ENCODE data around the gene TMOD1.
"Not testable (repeated sequence)": the region's sequence is repeated elsewhere in the genome, so short reads cannot be mapped to it uniquely, and the experiment has no call there.

Gene TMOD1

GRCh38 chr9:97565262-97565661, 63.8 kb downstream of the TMOD1 start:
- DNase-seq (ENCODE audit: low read depth), result no peak

- DNase-seq (ENCODE audit: low read depth), result no peak
These were observed 65.9 kb downstream of the TMOD1 start for GRCh38 chr9:97567182-97567893.

DNA sequence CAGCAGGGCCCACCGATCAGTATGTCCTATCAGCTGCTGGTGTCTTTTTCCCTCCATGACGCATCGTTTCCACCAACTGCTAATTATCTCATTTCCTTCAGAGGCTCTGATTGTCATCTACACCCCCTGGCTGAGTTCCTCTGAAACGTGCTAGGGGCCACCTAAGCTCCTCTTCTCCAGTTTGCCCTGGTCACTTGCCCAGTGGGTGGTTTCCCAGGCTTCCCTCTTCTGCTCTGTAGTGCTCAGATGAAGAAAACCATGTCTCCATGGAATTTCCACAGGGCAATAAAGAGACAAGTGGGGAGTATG, 66.4 kb downstream of the TMOD1 start:
- no peak for DNase-seq (ENCODE audit: low read depth)

- no peak for DNase-seq (ENCODE audit: low read depth)
These were observed 67.2 kb downstream of the TMOD1 start for GRCh38 chr9:97568461-97569275.

- DNase-seq (ENCODE audit: low read depth), result no peak
These were observed 69.4 kb downstream of the TMOD1 start for GRCh38 chr9:97570899-97571298.

DNA sequence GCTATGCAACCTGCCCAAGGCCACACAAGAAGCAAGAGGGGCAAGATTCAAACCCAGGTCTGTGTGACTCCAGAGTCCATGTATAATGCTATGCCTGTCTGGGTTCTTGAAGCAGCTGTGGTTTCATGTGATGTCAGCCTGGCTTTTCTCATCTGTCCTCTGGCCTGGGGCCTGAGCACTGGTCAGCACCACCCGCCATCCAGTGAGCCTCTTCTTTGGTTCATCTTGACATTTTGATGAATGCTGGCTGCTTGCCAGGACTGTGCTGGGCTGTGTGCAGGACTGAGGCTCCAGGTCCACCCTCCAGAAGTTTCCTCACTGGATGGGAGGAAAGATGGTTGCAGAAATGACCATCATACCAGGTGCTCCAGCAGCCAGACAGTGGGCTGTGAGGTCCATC, 70.2 kb downstream of the TMOD1 start:
- DNase-seq (ENCODE audit: low read depth), result no peak

- no peak for DNase-seq (ENCODE audit: low read depth)
These were observed 70.9 kb downstream of the TMOD1 start for GRCh38 chr9:97572196-97572891.

GRCh38 chr9:97572892-97573365, 71.5 kb downstream of the TMOD1 start:
- DNase-seq (ENCODE audit: low read depth), result no peak

- no peak for DNase-seq (ENCODE audit: low read depth)
These were observed 72.1 kb downstream of the TMOD1 start for GRCh38 chr9:97573482-97574073.

DNA sequence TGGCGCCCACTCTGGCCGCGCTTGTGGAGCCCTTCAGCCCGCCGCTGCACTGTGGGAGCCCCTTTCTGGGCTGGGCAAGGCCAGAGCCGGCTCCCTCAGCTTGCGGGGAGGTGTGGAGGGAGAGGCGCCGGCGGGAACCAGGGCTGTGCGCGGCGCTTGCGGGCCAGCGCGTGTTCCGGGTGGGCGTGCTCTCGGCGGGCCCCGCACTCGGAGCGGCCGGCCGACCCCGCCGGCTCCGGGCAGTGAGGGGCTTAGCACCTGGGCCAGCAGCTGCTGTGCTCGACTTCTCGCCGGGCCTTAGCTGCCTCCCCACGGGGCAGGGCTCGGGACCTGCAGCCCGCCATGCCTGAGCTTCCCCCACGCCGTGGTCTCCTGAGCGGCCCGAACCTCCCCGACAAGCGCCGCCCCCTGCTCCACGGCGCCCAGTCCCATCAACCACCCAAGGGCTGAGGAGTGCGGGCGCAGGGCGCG, 72.7 kb downstream of the TMOD1 start:
- not testable (repeated sequence) for DNase-seq (ENCODE audit: low read depth)

DNA sequence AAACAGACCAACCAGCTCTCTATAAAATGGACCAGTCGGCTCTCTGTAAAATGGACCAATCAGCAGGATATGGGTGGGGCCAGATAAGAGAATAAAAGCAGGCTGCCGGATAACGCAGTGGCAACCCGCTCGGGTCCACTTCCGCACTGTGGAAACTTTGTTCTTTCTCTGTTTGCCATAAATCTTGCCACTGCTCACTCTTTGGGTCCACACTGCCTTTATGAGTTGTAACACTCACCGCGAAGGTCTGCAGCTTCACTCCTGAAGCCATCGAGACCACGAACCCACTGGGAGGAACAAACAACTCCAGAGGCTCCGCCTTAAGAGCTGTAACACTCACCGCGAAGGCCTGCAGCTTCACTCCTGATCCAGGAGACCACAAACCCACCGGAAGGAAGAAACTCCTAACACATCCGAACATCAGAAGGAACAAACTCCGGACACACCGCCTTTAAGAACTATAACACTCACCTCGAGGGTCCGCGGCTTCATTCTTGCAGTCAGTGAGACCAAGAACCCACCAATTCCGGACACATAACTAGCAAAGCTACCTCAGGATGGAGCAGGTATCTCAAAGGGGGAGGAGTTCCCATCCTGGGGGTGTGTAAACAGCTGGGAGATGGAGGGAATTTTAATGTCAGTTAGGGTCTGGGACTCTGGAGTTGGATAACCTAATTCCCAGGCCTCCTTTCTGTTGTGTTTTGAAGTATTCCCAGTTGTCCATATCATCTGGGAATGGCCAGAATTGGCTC, 73.6 kb downstream of the TMOD1 start:
- DNase-seq (ENCODE audit: low read depth), result not testable (repeated sequence)

GRCh38 chr9:97575673-97576200, 74.3 kb downstream of the TMOD1 start:
- DNase-seq (ENCODE audit: low read depth), result no peak

GRCh38 chr9:97577051-97577450, 75.6 kb downstream of the TMOD1 start:
- no peak for DNase-seq (ENCODE audit: low read depth)

DNA sequence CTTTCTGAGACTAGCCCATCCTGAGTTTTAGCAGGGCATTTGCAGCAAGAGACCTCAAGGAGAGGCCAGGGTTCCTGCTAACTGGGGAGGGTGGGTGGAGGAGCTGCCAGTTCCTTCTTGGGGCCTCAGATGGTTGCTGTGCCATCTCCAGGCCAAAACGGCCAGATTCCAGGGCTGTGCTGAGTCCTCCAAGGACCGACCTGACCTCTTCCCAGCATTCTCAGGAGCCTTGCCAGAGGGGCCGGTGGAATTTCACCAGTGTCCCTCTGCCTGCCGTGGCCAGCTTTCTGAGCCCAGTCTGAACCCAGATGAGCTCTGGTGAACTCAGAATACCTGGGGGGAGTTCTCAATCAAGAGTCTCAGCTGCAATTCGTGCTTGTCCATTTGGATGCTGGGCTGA, 77.4 kb downstream of the TMOD1 start:
- no peak for DNase-seq (ENCODE audit: low read depth)

DNA sequence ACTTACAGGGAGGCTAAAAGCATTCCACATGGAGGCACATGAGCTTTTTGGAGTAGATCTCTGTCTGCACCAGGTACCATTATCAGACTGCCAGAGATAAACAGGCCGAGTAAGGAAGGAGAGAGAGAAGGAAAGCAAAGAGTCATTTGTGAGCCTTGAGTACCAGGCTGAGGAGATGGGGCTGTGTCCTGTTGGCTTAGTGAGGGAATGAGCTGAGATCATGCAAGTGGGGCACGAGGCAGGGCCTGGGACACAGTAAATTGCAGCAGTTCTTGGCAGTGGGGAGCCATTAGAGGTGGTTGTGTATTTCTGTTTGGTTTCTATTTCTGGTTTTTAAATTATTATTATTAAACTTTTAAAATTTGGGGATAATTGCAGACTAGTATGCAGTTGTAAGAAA, 78.4 kb downstream of the TMOD1 start:
- DNase-seq (ENCODE audit: low read depth), result no peak

DNA sequence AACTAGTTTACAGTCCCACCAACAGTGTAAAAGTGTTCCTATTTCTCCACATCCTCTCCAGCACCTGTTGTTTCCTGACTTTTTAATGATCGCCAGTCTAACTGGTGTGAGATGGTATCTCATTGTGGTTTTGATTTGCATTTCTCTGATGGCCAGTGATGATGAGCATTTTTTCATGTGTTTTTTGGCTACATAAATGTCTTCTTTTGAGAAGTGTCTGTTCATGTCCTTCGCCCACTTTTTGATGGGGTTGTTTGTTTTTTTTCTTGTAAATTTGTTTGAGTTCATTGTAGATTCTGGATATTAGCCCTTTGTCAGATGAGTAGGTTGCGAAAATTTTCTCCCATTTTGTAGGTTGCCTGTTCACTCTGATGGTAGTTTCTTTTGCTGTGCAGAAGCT, 80.1 kb downstream of the TMOD1 start:
- DNase-seq (ENCODE audit: low read depth), result not testable (repeated sequence)

DNA sequence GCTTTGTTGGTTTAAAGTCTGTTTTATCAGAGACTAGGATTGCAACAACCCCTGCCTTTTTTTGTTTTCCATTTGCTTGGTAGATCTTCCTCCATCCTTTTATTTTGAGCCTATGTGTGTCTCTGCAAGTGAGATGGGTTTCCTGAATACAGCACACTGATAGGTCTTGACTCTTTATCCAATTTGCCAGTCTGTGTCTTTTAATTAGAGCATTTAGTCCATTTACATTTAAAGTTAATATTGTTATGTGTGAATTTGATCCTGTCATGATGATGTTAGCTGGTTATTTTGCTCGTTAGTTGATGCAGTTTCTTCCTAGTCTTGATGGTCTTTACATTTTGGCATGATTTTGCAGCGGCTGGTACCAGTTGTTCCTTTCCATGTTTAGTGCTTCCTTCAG, 83.3 kb downstream of the TMOD1 start:
- DNase-seq (ENCODE audit: low read depth), result not testable (repeated sequence)

DNA sequence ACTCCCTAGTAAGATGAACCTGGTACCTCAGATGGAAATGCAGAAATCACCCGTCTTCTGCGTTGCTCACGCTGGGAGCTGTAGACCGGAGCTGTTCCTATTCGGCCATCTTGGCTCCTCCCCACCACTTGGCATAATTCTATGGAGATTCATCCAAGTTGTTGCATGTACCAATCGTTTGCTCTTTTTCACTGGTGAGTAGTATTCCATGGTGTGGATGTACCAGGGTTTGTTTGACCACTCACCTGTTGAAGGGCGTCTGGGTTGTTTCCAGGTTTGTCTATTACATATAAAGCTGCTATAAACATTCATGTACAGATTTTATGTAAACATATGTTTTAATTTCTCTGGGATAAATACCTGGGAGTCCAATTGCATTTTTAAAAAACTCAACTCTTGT, 85.4 kb downstream of the TMOD1 start:
- DNase-seq (ENCODE audit: low read depth), result not testable (repeated sequence)

DNA sequence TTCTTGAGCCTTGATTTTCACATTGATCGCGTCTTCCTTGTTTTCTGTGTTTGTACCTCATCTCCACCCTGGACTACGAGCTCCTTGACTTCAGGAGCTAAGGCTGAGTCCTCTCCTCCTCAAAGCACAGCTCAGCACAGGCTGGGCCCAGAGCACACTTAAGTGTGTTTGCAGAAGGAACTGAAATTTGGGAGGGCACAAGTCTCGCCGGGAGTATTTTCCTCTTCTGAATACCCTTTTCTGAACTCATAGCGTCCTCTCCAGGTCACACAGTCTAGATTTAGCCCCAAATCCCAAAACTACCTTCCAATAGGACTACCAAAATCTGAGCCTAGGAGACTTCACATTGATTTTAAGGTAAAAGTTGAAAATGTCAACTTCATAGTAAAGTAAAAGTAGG, 90.1 kb downstream of the TMOD1 start:
- no peak for DNase-seq (ENCODE audit: low read depth)

- DNase-seq (ENCODE audit: low read depth), result no peak
These were observed 90.7 kb downstream of the TMOD1 start for GRCh38 chr9:97592126-97592525.

DNA sequence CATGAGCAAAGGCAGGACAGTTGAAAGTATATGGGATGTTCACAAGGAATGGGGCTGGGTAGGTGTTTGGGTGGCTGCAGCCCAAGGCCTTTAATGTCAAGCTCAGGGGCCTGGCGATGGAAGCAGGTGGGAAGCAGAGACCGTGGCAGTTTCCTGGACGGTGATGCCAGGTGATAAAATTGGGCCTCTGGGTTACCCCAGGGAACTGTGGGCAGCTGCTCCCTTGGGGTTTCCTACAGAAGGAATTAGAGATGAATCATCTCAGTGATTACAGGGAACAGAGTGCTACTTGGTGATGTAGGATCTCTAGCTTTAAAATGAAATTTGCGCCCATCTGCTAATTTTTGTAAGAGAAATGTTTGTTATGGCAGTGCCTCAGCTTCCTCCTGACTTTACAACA, 92.5 kb downstream of the TMOD1 start:
- DNase-seq (ENCODE audit: low read depth), result no peak
